B cell (primary cell): ENCODE results near the gene COX8C. TPM values are rescaled to one million over a fixed set of nuclear protein-coding genes. Genes with fewer than 3 reads are reported as not detected.
"Not testable (repeated sequence)": the region's sequence is repeated elsewhere in the genome, so short reads cannot be mapped to it uniquely, and the experiment has no call there.

Experiments
- ATAC-seq: fragments of 200-7000 bp; cut with Tn5 transposase; one replicate; pipeline ENCODE4 v1.10.0; 2021; ENCODE audit warnings: low read depth, mild to moderate bottlenecking, moderate number of reproducible peaks, moderate library complexity
- CTCF ChIA-PET: fragments of 350-600 bp; sonication (Branson Sonifier 250); formaldehyde crosslinking; loops from one replicate; lab custom pipeline; 2021; ENCODE audit warnings: antibody characterized with exemption, inconsistent platforms; lab: Charles Lee
- POLR2A ChIA-PET: fragments of 350-600 bp; sonication (Branson Sonifier 250); formaldehyde crosslinking; loops from one replicate; lab custom pipeline; 2021; ENCODE audit warnings: antibody characterized with exemption; lab: Charles Lee
- DNase-seq: peaks from one replicate; pipeline ENCODE4 v3.0.0; 2013
- H2AFZ ChIP-seq: 2 replicates; pipeline ENCODE4 v1.6.1; 2012; ENCODE audit warnings: mild to moderate bottlenecking, low read depth, low read length; ENCODE audit not compliant: insufficient read depth, poor library complexity, severe bottlenecking
- H3K27ac ChIP-seq, 2 donors: 1 replicate in 1 of 2; 2 replicates in 1 of 2; pipeline ENCODE4 v1.5.1; 2012 to 2013; ENCODE audit warnings: low read length in 2 of 2, mild to moderate bottlenecking in 2 of 2, moderate library complexity in 1 of 2
- H3K27me3 ChIP-seq, 4 experiments: fragments of 200-600 bp in 1 of 4; sonication (generic) in 1 of 4; replicated peaks in 1 of 4; 1 replicate in 2 of 4; 2 replicates in 2 of 4; pipeline versions ENCODE4 v1.6.1 to v1.7.0; 2013 to 2016; ENCODE audit warnings: low read length in 3 of 4, mild to moderate bottlenecking in 2 of 4, mixed read lengths in 1 of 4, moderate library complexity in 1 of 4; ENCODE audit not compliant: insufficient read depth in 4 of 4, control insufficient read depth in 3 of 4; ENCODE audit errors: control extremely low read depth in 1 of 4
- H3K36me3 ChIP-seq, 2 experiments: replicated peaks in 1 of 2; 1 replicate in 1 of 2; 2 replicates in 1 of 2; pipeline versions ENCODE4 v1.6.1 to v1.7.1; 2013; ENCODE audit warnings: low read length in 1 of 2; ENCODE audit not compliant: insufficient read depth in 2 of 2, control insufficient read depth in 1 of 2; ENCODE audit errors: control extremely low read depth in 1 of 2, extremely low read depth in 1 of 2
- H3K4me1 ChIP-seq, 2 donors: fragments of 200-600 bp in 1 of 2; sonication (generic) in 1 of 2; 1 replicate in 1 of 2; 2 replicates in 1 of 2; pipeline versions ENCODE4 v1.5.1 to v1.6.1; 2013 to 2017; ENCODE audit warnings: low read length in 2 of 2; ENCODE audit not compliant: control insufficient read depth in 2 of 2, insufficient read depth in 2 of 2
- H3K4me2 ChIP-seq: replicated peaks from 2 replicates; pipeline ENCODE3; 2012; ENCODE audit warnings: mild to moderate bottlenecking, low read depth, low read length; ENCODE audit not compliant: poor library complexity, severe bottlenecking
- H3K4me3 ChIP-seq, 5 experiments: fragments of 200-600 bp in 1 of 5; sonication (generic) in 1 of 5; 1 replicate in 3 of 5; 2 replicates in 2 of 5; pipeline versions ENCODE4 v1.5.1 to v1.7.0; 2011 to 2016; ENCODE audit warnings: low read length in 4 of 5, mild to moderate bottlenecking in 4 of 5, low read depth in 2 of 5, control low read depth in 1 of 5, moderate library complexity in 1 of 5; ENCODE audit not compliant: insufficient read depth in 1 of 5; ENCODE audit errors: control extremely low read depth in 1 of 5, extremely low read depth in 1 of 5
- H3K79me2 ChIP-seq: fragments of 200-600 bp; sonication (generic); one replicate; pipeline ENCODE4 v1.6.0; 2016; ENCODE audit warnings: low read length; ENCODE audit not compliant: control insufficient read depth, insufficient read depth
- H3K9ac ChIP-seq: fragments of 200-600 bp; sonication (generic); 2 replicates; pipeline ENCODE4 v1.6.1; 2017; ENCODE audit warnings: mild to moderate bottlenecking, low read length, moderate library complexity
- H3K9me3 ChIP-seq, 3 donors: one replicate each; pipeline versions ENCODE4 v1.6.1 to v1.7.1; 2013; ENCODE audit warnings: low read length in 2 of 3; ENCODE audit not compliant: control insufficient read depth in 2 of 3, insufficient read depth in 1 of 3; ENCODE audit errors: control extremely low read depth in 1 of 3
- H4K20me1 ChIP-seq: 2 replicates; pipeline ENCODE4 v1.6.0; 2012; ENCODE audit warnings: mild to moderate bottlenecking, low read length; ENCODE audit not compliant: insufficient read depth, control insufficient read depth, poor library complexity, severe bottlenecking
- H3K27ac Mint-ChIP-seq: one replicate; pipeline ENCODE4 v1.8.0; 2021; ENCODE audit warnings: mixed read lengths
- H3K27me3 Mint-ChIP-seq: one replicate; pipeline ENCODE4 v1.8.0; 2021; ENCODE audit warnings: mixed read lengths
- H3K4me1 Mint-ChIP-seq: one replicate; pipeline ENCODE4 v1.8.0; 2021; ENCODE audit warnings: mixed read lengths
- H3K4me3 Mint-ChIP-seq: one replicate; pipeline ENCODE4 v1.8.0; 2021; ENCODE audit warnings: mixed read lengths
- H3K9me3 Mint-ChIP-seq: one replicate; pipeline ENCODE4 v1.8.0; 2022; ENCODE audit warnings: mixed read lengths; ENCODE audit not compliant: insufficient read depth
- CTCF ChIP-seq: fragments of 200-600 bp; IDR thresholded peaks from one replicate; pipeline ENCODE4 v1.8.0; 2022; ENCODE audit warnings: antibody characterized with exemption, mild to moderate bottlenecking
- EZH2 ChIP-seq: IDR thresholded peaks from 2 replicates; pipeline ENCODE4 v1.6.1; 2012; ENCODE audit warnings: borderline replicate concordance, low read depth, mild to moderate bottlenecking, moderate library complexity, low read length; ENCODE audit not compliant: insufficient read depth, poor library complexity, severe bottlenecking
- WGBS: methylation state at CpG from one replicate; pipeline ENCODE4 v1.1.5; 2013; ENCODE audit warnings: missing lambda C conversion rate; ENCODE audit not compliant: insufficient coverage; 5-methylcytosine and 5-hydroxymethylcytosine counted together
- intact Hi-C: fragments of 100-400 bp; cut with micrococcal nuclease; formaldehyde crosslinking; loops from one replicate; pipeline ENCODE4 v1.10.0; 2022
- polyA plus RNA-seq: library from polyadenylated mRNA; depleted of rRNA; stranded (reverse); fragments of >200 nt; gene quantifications from 2 replicates; pipeline ENCODE4 v1.2.3, GENCODE V29; 2012
- total RNA-seq, 2 donors: library from RNA; stranded (reverse); fragments of 120-200 nt in 1 of 2; gene quantifications; 1 replicate in 1 of 2; 2 replicates in 1 of 2; pipeline versions ENCODE4 v1.2.3 to v1.2.4, GENCODE V29; 2013 to 2022

Gene COX8C
- total and polyA plus RNA-seq, 2 donors (not counting 1 experiment from before 2014, with no cell fraction given): not detected

- Histone ChIP-seq H4K20me1 (no peaks in the 10 kb centered on the region), H3K27me3 (no peaks in the 10 kb centered on the region), H2AFZ (no peak overlapping the region), H3K4me1 (peaks cover 0 to 5% of the 10 kb centered on the region in 2 donors), H3K27ac (no peak overlapping the region), H3K36me3 (no peaks in the 10 kb centered on the region), H3K9ac (no peak overlapping the region), H3K4me2 (no peak overlapping the region), H3K79me2 (no peaks in the 10 kb centered on the region), H3K9me3 (peaks cover 0 to 12% (median 1%) of the 10 kb centered on the region in 3 donors), H3K4me3 (no peak overlapping the region)
- ChIA-PET POLR2A (no interaction called here), CTCF (interaction anchor here (0.7 to 1.0 kb wide), 2 partner anchors 10 to 17 kb away, joined by 3 to 4 read pairs; no protein-coding TSS in a partner anchor)
- no peak for ATAC-seq
- H3K27ac Mint-ChIP-seq: no peak overlapping the region
- peaks cover 9% of the 10 kb centered on the region for H3K4me1 Mint-ChIP-seq
- H3K27me3 Mint-ChIP-seq: no peaks in the 10 kb centered on the region
- TF ChIP-seq CTCF (no peak), EZH2 (no peak)
- no peaks in the 10 kb centered on the region for H3K9me3 Mint-ChIP-seq
- 94% methylated on average over 4 of the region's 5 CpGs for WGBS
- intact Hi-C loops: no loop called here
- no peak for DNase-seq
- no peak overlapping the region for H3K4me3 Mint-ChIP-seq
Observed at GRCh38 chr14:93348292-93348691, 1.3 kb downstream of the COX8C start.

- H3K9me3 ChIP-seq, H3K79me2 ChIP-seq, ATAC-seq, H3K27me3 Mint-ChIP-seq, DNase-seq, H3K4me2 ChIP-seq, CTCF ChIA-PET, H3K4me3 ChIP-seq, H3K27me3 ChIP-seq, H3K9me3 Mint-ChIP-seq, H3K27ac Mint-ChIP-seq, intact Hi-C loops, H4K20me1 ChIP-seq, H3K4me1 ChIP-seq, H3K36me3 ChIP-seq, H2AFZ ChIP-seq, H3K27ac ChIP-seq, H3K9ac ChIP-seq, H3K4me1 Mint-ChIP-seq, POLR2A ChIA-PET, H3K4me3 Mint-ChIP-seq: not testable (repeated sequence)
- WGBS: 90% methylated on average over 6 of the region's 6 CpGs
Observed at GRCh38 chr14:93354873-93355272, 7.9 kb downstream of the COX8C start.
